Forelimb muscle (tissue), 1 donor: ENCODE results near the gene MSH5. TPM values are rescaled to one million over a fixed set of nuclear protein-coding genes. Genes with fewer than 3 reads are reported as not detected.
"Not testable (repeated sequence)": the region's sequence is repeated elsewhere in the genome, so short reads cannot be mapped to it uniquely, and the experiment has no call there.

Source experiments
- DNase-seq: peaks from one replicate; pipeline ENCODE4 v3.0.0-alpha.2; 2013; ENCODE audit warnings: low read depth
- polyA plus RNA-seq: library from polyadenylated mRNA; unstranded; fragments of 120-200 nt; gene quantifications from one replicate; pipeline ENCODE4 v1.2.1, GENCODE V29; 2013; ENCODE audit not compliant: insufficient read length

MSH5 gene
- polyA plus RNA-seq, 1 donor: 14.2 TPM

DNA sequence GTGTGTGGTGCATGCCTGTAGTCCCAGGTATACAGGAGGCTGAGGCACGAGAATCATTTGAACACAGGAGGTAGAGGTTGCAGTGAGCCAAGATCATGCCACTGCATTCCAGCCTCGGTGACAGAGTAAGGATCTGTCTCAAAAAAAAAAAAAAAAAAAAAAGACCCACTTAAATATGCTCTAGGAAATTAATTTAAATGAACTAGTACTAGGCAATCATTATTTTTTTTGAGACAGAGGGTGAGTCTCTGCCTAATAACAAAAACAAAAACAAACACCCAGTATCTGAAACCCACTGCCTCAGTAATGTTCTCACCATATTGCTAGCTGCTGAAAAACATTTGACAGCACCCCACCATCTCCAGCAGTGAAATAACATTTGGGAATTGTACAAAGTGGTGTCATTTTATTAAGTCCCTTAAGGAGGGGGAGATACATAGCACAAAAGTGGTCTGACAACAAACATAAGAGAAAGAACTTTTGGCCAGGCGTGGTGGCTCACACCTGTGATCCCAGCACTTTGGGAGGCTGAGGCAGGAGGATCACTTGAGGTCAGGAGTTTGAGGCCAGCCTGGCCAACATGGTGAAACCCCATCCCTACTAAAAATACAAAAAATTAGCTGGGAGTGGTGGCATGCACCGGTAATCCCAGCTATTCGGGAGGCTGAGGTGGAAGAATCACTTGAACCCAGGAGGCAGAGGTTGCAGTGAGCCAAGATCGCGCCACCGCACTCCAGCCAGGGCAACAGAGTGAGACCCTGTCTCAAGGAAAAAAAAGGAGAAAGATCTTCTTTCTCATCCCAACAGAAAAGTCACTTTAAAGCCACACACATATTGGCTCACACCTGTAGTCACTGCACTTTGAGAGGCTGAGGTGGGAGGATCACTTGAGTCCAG lies 61.5 kb downstream of the MSH5 start:
- not testable (repeated sequence) for DNase-seq

GRCh38 chr6:31805939-31806469 lies 66.2 kb downstream of the MSH5 start:
- no peak for DNase-seq

GRCh38 chr6:31806470-31807272 lies 66.9 kb downstream of the MSH5 start, which contains the start of gene LSM2:
TSS of gene LSM2 (minus strand) at chr6:31806966. CDS start at chr6:31806757, 209 bp downstream.
- DNase-seq: peak; percentile 90

DNA sequence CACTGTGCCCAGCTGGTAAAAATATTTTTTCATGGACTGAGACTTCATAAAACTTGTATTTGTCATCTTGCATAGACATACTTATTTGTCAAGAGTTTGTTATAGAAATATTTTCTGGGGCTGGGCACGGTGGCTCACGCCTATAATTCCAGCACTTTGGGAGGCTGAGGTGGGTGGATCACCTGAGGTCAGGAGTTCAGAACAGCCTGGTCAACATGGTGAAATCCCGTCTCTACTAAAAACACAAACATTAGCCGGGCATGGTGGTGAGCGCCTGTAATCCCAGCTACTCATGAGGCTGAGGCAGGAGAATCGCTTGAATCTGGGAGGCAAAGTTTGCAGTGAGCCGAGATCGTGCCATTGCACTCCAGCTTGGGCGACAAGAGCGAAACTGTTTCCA lies 68.8 kb downstream of the MSH5 start:
- DNase-seq: not testable (repeated sequence)

- DNase-seq: no peak
These were observed 71.8 kb downstream of the MSH5 start for GRCh38 chr6:31811645-31812044.

Other genes starting within 250 kb of the MSH5 start
- gene MICB, start 241.9 kb upstream of the MSH5 start, polyA plus RNA-seq: 1.1 TPM
- gene MCCD1, start 211.0 kb upstream of the MSH5 start, polyA plus RNA-seq: not detected
- 368 TPM for gene DDX39B, start 198.0 kb upstream of the MSH5 start, polyA plus RNA-seq
- gene ATP6V1G2, start 193.4 kb upstream of the MSH5 start, polyA plus RNA-seq: 3.0 TPM
- gene NFKBIL1, start 192.4 kb upstream of the MSH5 start, polyA plus RNA-seq: 16.8 TPM
- gene LTA, start 167.7 kb upstream of the MSH5 start, polyA plus RNA-seq: 0.18 TPM
- gene TNF, start 164.4 kb upstream of the MSH5 start, polyA plus RNA-seq: not detected
- gene LTB, start 157.6 kb upstream of the MSH5 start, polyA plus RNA-seq: 1.1 TPM
- gene LST1, start 153.7 kb upstream of the MSH5 start, polyA plus RNA-seq: 7.4 TPM
- 0.24 TPM for gene NCR3, start 147.0 kb upstream of the MSH5 start, polyA plus RNA-seq
- 13.4 TPM for gene AIF1, start 124.8 kb upstream of the MSH5 start, polyA plus RNA-seq
- 133 TPM for gene PRRC2A, start 119.3 kb upstream of the MSH5 start, polyA plus RNA-seq
- 200 TPM for gene BAG6, start 87.3 kb upstream of the MSH5 start, polyA plus RNA-seq
- gene APOM, start 84.1 kb upstream of the MSH5 start, polyA plus RNA-seq: 4.3 TPM
- 12.1 TPM for gene C6orf47, start 79.2 kb upstream of the MSH5 start, polyA plus RNA-seq
- gene GPANK1, start 75.0 kb upstream of the MSH5 start, polyA plus RNA-seq: 14.1 TPM
- gene CSNK2B, start 73.9 kb upstream of the MSH5 start, polyA plus RNA-seq: 125 TPM
- gene LY6G5B, start 70.0 kb upstream of the MSH5 start, polyA plus RNA-seq: 11.5 TPM
- 2.7 TPM for gene LY6G5C, start 58.9 kb upstream of the MSH5 start, polyA plus RNA-seq
- 43.8 TPM for gene ABHD16A, start 36.7 kb upstream of the MSH5 start, polyA plus RNA-seq
- not detected for gene LY6G6F, start 33.1 kb upstream of the MSH5 start, polyA plus RNA-seq
- 0.47 TPM for gene LY6G6D, start 24.7 kb upstream of the MSH5 start, polyA plus RNA-seq
- gene LY6G6C, start 18.3 kb upstream of the MSH5 start, polyA plus RNA-seq: 0.62 TPM
- 1.2 TPM for gene MPIG6B, start 16.6 kb upstream of the MSH5 start, polyA plus RNA-seq
- gene DDAH2, start 10.7 kb upstream of the MSH5 start, polyA plus RNA-seq: 108 TPM
- gene CLIC1, start 3.5 kb upstream of the MSH5 start, polyA plus RNA-seq: 102 TPM
- 3.0 TPM for gene SAPCD1, start 22.7 kb downstream of the MSH5 start, polyA plus RNA-seq
- gene VWA7, start 37.3 kb downstream of the MSH5 start, polyA plus RNA-seq: 2.9 TPM
- 46.5 TPM for gene VARS1, start 55.7 kb downstream of the MSH5 start, polyA plus RNA-seq
- 55.3 TPM for gene LSM2, start 67.0 kb downstream of the MSH5 start, polyA plus RNA-seq
- gene HSPA1L, start 75.3 kb downstream of the MSH5 start, polyA plus RNA-seq: 5.0 TPM
- gene HSPA1A, start 75.5 kb downstream of the MSH5 start, polyA plus RNA-seq: 72.3 TPM
- 48.9 TPM for gene HSPA1B, start 87.7 kb downstream of the MSH5 start, polyA plus RNA-seq
- gene NEU1, start 122.8 kb downstream of the MSH5 start, polyA plus RNA-seq: 15.0 TPM
- gene SLC44A4, start 139.0 kb downstream of the MSH5 start, polyA plus RNA-seq: 0.37 TPM
- gene EHMT2, start 157.7 kb downstream of the MSH5 start, polyA plus RNA-seq: 29.3 TPM
- gene ZBTB12, start 162.1 kb downstream of the MSH5 start, polyA plus RNA-seq: 9.5 TPM
- gene C2, start 187.7 kb downstream of the MSH5 start, polyA plus RNA-seq: 3.0 TPM
- 1.0 TPM for gene CFB, start 206.1 kb downstream of the MSH5 start, polyA plus RNA-seq
- 63.3 TPM for gene NELFE, start 219.0 kb downstream of the MSH5 start, polyA plus RNA-seq
- gene SKIC2, start 219.2 kb downstream of the MSH5 start, polyA plus RNA-seq: 27.0 TPM
- 16.9 TPM for gene DXO, start 232.1 kb downstream of the MSH5 start, polyA plus RNA-seq
- gene C4A, start 242.1 kb downstream of the MSH5 start, polyA plus RNA-seq: 19.3 TPM